Muscle of back (tissue), 13 donors: Measurements from ENCODE around the gene TFEB. TPM values are rescaled to one million over a fixed set of nuclear protein-coding genes. Genes with fewer than 3 reads are reported as not detected.

Experiments used
- DNase-seq, 3 donors: peaks; one replicate each; pipeline versions ENCODE4 v3.0.0 to v3.0.0-alpha.2; 2013
- long read RNA-seq, 9 donors: transcript quantifications; one replicate each; lab custom pipeline, GENCODE V29; 2026
- polyA plus RNA-seq, 10 donors: library from polyadenylated mRNA; unstranded; fragments of 120-200 nt; gene quantifications; one replicate each; pipeline ENCODE4 v1.2.1, GENCODE V29; 2013; ENCODE audit not compliant: insufficient read length in 10 of 10

TFEB gene
- polyA plus RNA-seq: 10 to 100 TPM in 1 of 10 donors, 1 to 10 TPM in 9; 4.6 to 10.6 (median 6.8) TPM
- long read RNA-seq, donor 1, partial matches to known transcripts: 0 of 2 reads
- long read RNA-seq, donor 1, other reads (novel, unspliced or antisense): 0 of 2 reads
- long read RNA-seq, donor 2, partial matches to known transcripts: 0 of 2 reads
- long read RNA-seq, donor 2, other reads (novel, unspliced or antisense): 0 of 2 reads
- long read RNA-seq, donor 3: 0 reads
- long read RNA-seq, donor 4, partial matches to known transcripts: 0 of 2 reads
- long read RNA-seq, donor 4, other reads (novel, unspliced or antisense): 0 of 2 reads
- long read RNA-seq, donor 5, partial matches to known transcripts: 0 of 1 reads
- long read RNA-seq, donor 5, other reads (novel, unspliced or antisense): 0 of 1 reads
- long read RNA-seq, donor 6, partial matches to known transcripts: 0 of 4 reads
- long read RNA-seq, donor 6, other reads (novel, unspliced or antisense): 0 of 4 reads
- long read RNA-seq, donor 7, partial matches to known transcripts: 0 of 1 reads
- long read RNA-seq, donor 7, other reads (novel, unspliced or antisense): 0 of 1 reads
- long read RNA-seq, donor 8, partial matches to known transcripts: 0 of 4 reads
- long read RNA-seq, donor 8, other reads (novel, unspliced or antisense): 0 of 4 reads
- long read RNA-seq, donor 9: 0 reads

DNA sequence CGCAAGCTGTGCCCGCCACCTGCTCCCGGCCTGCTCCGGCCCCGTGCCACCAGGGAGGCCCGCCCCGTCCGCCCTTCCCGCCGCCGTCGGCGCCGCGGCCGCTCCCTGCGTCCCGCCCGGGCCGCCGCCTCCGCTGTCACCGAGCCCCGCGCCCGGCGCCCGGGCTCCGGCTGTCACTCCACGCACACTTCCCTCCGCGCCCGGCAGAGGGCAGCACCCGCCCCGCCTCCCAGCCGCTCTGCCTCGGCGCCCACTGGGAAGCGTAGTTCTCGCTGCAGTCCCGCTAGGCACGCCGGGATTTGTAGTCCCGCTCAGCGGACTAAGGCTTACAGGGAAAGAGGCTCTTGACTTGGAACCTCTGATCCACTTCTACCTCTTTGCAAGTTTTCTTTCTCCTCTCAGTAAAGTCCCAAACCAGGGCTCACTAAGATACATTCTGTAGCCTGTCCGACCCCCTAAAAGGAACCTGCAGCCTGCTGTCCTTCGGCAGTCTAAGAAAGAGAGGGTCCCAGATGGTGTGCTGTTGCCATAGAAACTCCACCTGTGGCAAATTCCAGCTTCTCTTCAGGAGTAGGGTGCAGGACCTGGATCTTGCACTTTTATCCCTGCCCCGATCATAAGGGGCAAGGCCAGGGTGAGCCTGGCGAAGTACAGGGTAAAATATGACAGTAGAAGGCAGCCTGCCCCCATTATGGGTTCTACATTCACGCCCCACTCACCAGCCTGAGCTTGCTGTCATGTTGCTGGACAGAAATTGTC, at the start of gene TFEB:
TFEB (minus strand) TSS at position 182 of the 759 bp plus-strand sequence. CDS start 44,395 bp downstream, outside the sequence.
- peak; percentile 88 to 97 (median 94) for DNase-seq

GRCh38 chr6:41784581-41785171, 49.3 kb upstream of the TFEB start:
- no peak for DNase-seq

- no peak for DNase-seq
These were observed 47.8 kb upstream of the TFEB start for GRCh38 chr6:41783106-41783780.

- DNase-seq: no peak
These were observed 45.9 kb upstream of the TFEB start for GRCh38 chr6:41781366-41781730.

GRCh38 chr6:41780551-41781365, 45.4 kb upstream of the TFEB start, which contains the start of gene PRICKLE4:
PRICKLE4 (plus strand) TSS chr6:41780782; CDS start chr6:41783474, 2,692 bp downstream.
- DNase-seq: peak in 2 of 3 donors; percentile 51 to 70

DNA sequence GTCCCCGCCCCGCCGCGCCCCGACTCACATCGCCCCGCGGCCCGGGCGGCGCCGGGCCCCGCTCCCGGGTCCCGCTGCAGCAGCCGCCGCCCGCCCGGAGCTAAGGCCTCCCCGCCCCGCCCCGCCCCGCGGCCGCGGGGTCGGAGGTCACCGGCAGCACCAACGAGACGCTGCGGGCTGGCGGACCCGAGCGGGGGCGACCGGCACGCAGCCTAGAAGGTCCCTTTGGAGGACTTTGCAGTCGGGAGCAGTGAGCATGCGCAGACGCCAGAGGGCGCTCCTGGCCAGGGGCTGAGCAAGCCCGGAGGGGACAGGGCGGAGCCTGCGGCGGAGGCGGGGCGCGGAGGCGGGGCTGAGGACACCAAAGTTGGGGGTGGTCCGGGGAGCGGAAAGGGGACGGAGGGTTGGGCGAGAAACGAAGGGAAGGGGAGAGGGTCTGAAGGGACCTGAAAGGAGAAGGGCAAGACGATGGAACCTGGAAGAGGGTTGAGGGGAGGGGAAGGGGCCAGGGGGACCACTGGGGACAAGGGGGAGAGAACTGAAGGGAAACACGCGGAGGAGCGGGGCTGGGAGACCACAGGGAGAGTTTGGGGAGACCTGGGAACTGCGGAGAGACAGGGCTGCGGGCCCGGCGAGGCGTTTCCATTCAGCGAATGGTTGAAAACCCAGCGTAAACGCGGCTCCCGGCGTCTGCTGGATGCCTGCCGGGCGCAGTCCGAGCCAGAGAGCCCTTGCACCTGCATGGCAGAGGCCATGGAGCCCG, 44.6 kb upstream of the TFEB start, which contains the start of gene FRS3:
FRS3 (minus strand) TSS at position 113 of the 763 bp plus-strand sequence. CDS start 2,913 bp downstream, outside the sequence.
- DNase-seq: peak; percentile 95 to 98 (median 98)

GRCh38 chr6:41779336-41779735, 43.9 kb upstream of the TFEB start:
- no peak for DNase-seq

DNA sequence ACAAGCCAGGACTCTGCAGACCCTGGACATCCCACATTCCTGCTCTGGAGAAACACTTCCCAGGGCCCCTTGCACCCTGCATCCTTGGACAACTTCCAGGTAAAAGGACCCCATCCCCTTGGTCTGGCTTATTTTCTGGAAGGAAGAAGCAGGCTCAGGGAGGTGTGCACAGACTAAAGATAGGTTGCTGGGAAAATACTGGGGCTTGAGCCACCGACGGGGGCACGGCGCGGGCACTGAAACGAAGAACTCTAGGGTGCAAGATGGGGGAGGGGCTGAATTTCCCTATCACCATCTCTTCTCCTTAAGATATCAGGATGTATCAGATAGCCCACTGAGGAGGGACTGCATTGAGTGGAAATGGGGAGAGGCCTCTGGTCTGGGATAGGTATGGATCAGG, 43.5 kb upstream of the TFEB start:
- no peak for DNase-seq

- no peak for DNase-seq
These were observed 42.3 kb upstream of the TFEB start for GRCh38 chr6:41777551-41778285.

GRCh38 chr6:41775293-41775882, 40.0 kb upstream of the TFEB start:
- no peak for DNase-seq

- DNase-seq: no peak
These were observed 39.4 kb upstream of the TFEB start for GRCh38 chr6:41774841-41775240.

GRCh38 chr6:41771058-41771983, 35.9 kb upstream of the TFEB start:
- no peak for DNase-seq

DNA sequence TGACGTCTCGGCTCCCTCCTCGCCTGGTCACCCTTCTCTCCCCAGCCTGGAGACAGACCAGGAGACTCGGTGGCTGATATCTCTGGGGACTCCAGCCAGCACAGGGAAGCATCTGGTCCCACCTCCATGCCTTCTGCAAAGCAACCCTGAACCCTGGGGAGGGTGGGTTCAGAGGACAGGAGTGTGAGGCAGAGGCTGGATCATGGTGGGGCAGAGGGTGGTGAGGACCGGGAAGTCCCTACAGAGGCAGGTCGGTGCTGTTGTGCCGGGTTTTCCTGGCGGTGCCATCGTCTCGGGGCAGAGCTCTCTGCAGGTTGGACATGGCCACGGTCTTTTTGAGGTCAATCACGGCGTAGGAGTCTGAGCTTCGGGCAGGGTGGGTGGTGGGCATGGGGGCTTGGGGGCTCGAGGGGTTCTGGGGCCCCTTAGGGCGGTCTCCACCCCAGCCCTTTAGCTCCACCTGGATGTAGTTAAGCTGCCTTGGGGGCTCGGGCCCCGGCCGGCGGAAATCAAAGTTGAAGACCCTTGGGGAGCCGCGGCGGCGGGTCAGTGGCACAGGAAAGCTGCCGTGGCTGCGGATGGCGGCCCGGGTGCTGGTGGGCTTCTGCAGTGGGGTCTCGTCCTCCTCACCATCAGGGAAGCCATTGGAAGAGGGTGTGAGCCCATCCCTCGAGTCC, 35.1 kb upstream of the TFEB start:
- DNase-seq: no peak

- DNase-seq: no peak
These were observed 34.0 kb upstream of the TFEB start for GRCh38 chr6:41769376-41769775.

- no peak for DNase-seq
These were observed 33.3 kb upstream of the TFEB start for GRCh38 chr6:41768545-41769308.
